DMS153 treated with DMSO at 0.1 percent for 48 hours (cell line): ENCODE data around the gene EPB41L4A.
A peak's percentile ranks its signal among the peaks of the same experiment; 100 is the strongest.
"Not testable (repeated sequence)": the region's sequence is repeated elsewhere in the genome, so short reads cannot be mapped to it uniquely, and the experiment has no call there.

Source experiments
- DNase-seq: peaks from one replicate; lab custom pipeline; 2025; ENCODE audit not compliant: unreplicated experiment; lab: John Stamatoyannopoulos, UW

The EPB41L4A gene

GRCh38 chr5:112419164-112419985, at the start of gene EPB41L4A:
TSS of gene EPB41L4A (minus strand) at chr5:112419277. CDS start at chr5:112419039, 238 bp downstream.
- no peak for DNase-seq

GRCh38 chr5:112467485-112467884, 48.4 kb upstream of the EPB41L4A start:
- DNase-seq, result peak; percentile 71

- not testable (repeated sequence) for DNase-seq
Measured at GRCh38 chr5:112466261-112466660, 47.2 kb upstream of the EPB41L4A start.

GRCh38 chr5:112447187-112447760, 28.2 kb upstream of the EPB41L4A start:
- not testable (repeated sequence) for DNase-seq

GRCh38 chr5:112445626-112446350, 26.7 kb upstream of the EPB41L4A start:
- no peak for DNase-seq

GRCh38 chr5:112443932-112444331, 24.9 kb upstream of the EPB41L4A start:
- DNase-seq, result not testable (repeated sequence)

- no peak for DNase-seq
Measured at GRCh38 chr5:112440031-112440430, 21.0 kb upstream of the EPB41L4A start.

GRCh38 chr5:112436144-112436543, 17.1 kb upstream of the EPB41L4A start:
- no peak for DNase-seq

GRCh38 chr5:112434641-112435040, 15.6 kb upstream of the EPB41L4A start:
- DNase-seq, result no peak

GRCh38 chr5:112426202-112426601, 7.1 kb upstream of the EPB41L4A start:
- not testable (repeated sequence) for DNase-seq

- DNase-seq, result peak; percentile 14
Measured at GRCh38 chr5:112419986-112420864, 1.1 kb upstream of the EPB41L4A start.

GRCh38 chr5:112418659-112419163, 366 bp downstream of the EPB41L4A start:
- no peak for DNase-seq

- DNase-seq, result no peak
Measured at GRCh38 chr5:112417931-112418658, 982 bp downstream of the EPB41L4A start.

- DNase-seq, result no peak
Measured at GRCh38 chr5:112415552-112415951, 3.5 kb downstream of the EPB41L4A start.

- DNase-seq, result no peak
Measured at GRCh38 chr5:112413611-112414010, 5.5 kb downstream of the EPB41L4A start.

- DNase-seq, result no peak
Measured at GRCh38 chr5:112412346-112412745, 6.7 kb downstream of the EPB41L4A start.

- DNase-seq, result no peak
Measured at GRCh38 chr5:112411903-112412302, 7.2 kb downstream of the EPB41L4A start.

GRCh38 chr5:112407666-112408065, 11.4 kb downstream of the EPB41L4A start:
- no peak for DNase-seq

- DNase-seq, result no peak
Measured at GRCh38 chr5:112407240-112407639, 11.8 kb downstream of the EPB41L4A start.

- no peak for DNase-seq
Measured at GRCh38 chr5:112403069-112403468, 16.0 kb downstream of the EPB41L4A start.
